ENCODE measurements around the gene WDR62.

WDR62 gene

DNA sequence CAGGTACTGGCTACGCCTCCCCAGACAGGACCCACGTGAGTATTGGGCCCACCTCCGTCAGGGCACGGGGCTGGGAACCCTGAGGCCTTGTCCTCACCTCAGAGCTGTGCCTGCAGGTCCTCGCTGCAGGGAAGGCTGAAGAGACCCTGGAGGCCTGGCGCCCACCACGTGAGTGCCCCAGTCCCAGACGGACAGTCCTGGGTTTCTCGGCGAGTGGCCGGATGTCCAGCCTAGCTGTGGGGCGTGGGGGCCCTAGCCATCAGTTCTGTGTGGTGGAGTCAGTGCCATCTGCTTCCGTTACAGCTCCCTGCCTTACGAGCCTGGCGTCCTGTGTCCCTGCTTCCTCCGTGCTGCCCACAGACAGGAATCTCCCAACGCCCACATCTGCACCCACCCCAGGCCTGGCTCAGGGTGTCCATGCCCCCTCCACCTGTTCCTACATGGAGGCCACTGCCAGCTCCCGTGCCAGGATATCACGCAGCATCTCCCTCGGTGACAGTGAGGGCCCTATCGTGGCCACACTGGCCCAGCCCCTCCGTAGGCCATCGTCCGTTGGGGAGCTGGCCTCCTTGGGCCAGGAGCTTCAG lies 48.4 kb downstream of the WDR62 start:
- DNase-seq (ENCODE audit: low read depth) = no peak
- no peak overlapping the region for H3K4me3 ChIP-seq (ENCODE audit: low read length)
- TF ChIP-seq, protein P1, sequence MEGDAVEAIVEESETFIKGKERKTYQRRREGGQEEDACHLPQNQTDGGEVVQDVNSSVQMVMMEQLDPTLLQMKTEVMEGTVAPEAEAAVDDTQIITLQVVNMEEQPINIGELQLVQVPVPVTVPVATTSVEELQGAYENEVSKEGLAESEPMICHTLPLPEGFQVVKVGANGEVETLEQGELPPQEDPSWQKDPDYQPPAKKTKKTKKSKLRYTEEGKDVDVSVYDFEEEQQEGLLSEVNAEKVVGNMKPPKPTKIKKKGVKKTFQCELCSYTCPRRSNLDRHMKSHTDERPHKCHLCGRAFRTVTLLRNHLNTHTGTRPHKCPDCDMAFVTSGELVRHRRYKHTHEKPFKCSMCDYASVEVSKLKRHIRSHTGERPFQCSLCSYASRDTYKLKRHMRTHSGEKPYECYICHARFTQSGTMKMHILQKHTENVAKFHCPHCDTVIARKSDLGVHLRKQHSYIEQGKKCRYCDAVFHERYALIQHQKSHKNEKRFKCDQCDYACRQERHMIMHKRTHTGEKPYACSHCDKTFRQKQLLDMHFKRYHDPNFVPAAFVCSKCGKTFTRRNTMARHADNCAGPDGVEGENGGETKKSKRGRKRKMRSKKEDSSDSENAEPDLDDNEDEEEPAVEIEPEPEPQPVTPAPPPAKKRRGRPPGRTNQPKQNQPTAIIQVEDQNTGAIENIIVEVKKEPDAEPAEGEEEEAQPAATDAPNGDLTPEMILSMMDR (conservative IDR thresholded peaks at IDR 0.05; ENCODE audit: low read depth, low read length) = no peak

DNA sequence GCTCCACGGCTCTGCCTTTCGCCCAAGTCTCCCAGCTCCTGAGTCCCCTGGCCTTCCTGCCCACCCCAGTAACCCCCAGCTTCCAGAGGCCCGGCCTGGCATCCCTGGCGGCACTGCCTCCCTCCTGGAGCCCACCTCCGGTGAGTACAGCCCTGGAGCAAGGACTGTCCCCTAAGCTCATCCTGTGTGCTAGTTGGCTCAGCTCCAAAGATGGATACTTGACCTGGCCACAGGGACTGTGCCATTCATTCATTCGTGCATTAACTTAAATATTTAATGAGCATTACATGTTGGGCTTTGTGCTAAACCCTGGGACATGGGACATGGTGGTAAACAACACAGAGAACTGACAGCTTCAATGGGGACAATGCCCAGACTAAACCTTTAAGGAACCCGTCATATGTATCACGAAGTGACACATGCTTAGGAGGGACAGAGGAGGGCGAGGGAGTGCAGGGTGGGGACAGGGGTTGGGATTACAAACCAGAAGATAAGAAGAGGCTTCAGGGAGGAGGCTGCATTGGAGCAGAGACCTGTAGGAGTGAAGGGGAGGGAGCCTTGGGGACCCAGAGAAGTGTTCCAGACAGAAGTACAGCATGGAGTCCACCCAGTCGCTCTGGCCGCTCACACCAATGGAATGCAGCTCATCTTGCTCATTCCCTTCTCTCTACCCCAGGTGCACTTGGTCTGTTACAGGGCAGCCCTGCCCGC lies 49.3 kb downstream of the WDR62 start:
- no peak overlapping the region for H3K4me3 ChIP-seq (ENCODE audit: low read length)
- no peak for DNase-seq (ENCODE audit: low read depth)
- TF ChIP-seq, protein P1 (conservative IDR thresholded peaks at IDR 0.05; ENCODE audit: low read depth, low read length) = no peak

DNA sequence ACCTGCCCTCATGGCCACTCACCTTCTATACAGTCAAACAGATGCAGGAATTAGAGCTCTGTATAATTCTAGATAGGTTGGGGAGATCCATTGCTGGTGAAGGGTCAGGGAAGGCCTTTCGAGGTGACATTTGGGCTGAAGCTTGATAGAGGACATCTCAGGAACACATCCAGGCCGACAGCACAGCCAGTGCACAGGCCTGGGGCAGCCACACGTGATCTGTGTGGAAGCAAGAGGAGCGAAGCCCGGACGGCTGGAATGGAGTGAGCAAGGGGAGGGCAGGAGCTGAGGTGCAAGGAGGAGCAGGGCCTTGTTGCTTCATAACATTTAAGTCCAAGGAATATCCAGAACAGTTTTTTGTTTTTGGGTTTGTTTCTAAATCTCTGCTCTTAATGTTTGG lies 51.7 kb downstream of the WDR62 start:
- H3K4me3 ChIP-seq (ENCODE audit: low read length) = no peak overlapping the region
- TF ChIP-seq, protein P1 (conservative IDR thresholded peaks at IDR 0.05; ENCODE audit: low read depth, low read length) = no peak
- no peak for DNase-seq (ENCODE audit: low read depth)

DNA sequence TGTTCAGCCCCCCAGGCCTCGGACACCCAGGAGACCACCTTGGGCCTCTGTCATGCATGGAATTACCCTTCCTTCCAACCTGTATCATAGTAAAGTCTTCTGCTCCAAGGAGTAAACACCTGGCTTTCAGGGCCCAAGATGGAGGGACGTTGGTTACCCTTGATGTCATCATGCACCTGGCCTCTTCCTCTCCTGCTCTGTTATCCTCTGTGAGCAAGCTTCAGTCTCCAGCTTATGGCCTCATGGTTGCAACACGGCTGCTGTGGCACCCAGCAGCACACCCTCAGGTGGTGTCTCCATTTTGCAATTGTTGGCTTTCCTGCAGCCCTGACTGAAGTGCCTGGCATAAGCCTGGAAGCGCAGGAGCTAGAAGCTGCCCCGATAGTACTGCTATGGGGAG lies 52.3 kb downstream of the WDR62 start:
- TF ChIP-seq, protein P1 (conservative IDR thresholded peaks at IDR 0.05; ENCODE audit: low read depth, low read length) = no peak
- no peak for DNase-seq (ENCODE audit: low read depth)
- H3K4me3 ChIP-seq (ENCODE audit: low read length) = no peak overlapping the region

DNA sequence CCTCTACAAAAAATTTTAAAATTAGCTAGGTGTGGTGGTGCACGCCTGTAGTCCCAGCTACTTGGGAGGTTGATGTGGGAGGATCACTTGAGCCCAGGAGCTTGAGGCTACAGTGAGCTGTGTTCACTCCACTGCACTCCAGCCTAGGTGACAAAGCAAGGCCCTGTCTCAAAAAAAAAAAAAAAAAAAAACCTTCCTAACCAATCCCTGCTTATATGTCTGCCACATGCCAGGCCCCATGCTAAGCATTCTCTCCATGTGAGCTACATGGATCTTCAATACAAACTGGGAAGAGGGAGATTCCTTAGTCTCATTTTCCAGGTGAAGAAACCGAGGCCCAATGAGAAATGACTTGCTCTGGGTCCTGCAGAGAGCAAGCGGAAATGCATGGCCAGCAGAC lies 54.0 kb downstream of the WDR62 start:
- TF ChIP-seq, protein P1 (conservative IDR thresholded peaks at IDR 0.05; ENCODE audit: low read depth, low read length) = no peak
- no peak overlapping the region for H3K4me3 ChIP-seq (ENCODE audit: low read length)
- DNase-seq (ENCODE audit: low read depth) = no peak

DNA sequence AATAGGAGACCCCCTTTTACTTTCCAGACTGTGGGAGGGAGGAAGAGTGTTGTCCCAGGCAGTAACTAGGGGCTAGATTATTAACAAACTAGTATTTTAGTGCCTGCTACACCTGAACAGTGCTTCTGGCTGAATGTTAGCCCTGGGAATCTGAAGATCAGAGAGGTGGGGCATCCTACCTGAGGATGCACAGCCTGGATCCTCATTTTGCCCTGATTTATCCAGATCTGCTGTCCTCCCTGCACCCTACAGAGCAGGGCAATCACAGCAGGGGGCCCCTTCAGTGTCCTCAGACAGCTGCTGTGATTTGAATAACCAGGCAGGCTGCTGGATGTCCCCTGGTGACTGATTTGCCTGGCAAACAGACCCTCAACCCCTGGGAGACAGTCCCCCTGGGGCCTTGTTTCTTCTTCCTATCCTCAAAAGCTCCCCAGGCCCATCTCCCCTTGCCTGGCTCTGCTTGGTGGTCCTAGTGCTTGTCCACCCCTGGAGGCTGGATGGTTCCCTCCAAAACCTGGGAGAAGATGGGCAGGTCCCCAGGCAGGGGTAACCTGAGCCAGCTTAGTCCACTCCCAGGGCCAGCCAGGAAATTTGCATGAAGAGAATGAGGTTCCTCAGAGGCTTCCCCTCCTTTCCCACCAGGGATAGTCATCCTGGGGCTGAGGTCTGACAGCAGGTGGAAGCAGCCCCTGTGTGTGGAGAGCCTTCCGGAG lies 55.9 kb downstream of the WDR62 start, which contains the start of gene OVOL3:
Gene OVOL3 (plus strand): TSS at position 657 of the 713 bp plus-strand sequence. CDS start 60 bp downstream, outside the sequence.
- TF ChIP-seq, protein P1 (conservative IDR thresholded peaks at IDR 0.05; ENCODE audit: low read depth, low read length) = no peak
- no peak within 1 kb of the TSS for H3K4me3 ChIP-seq (ENCODE audit: low read length)
- DNase-seq (ENCODE audit: low read depth) = no peak
